NT2/D1 (cell line): Measurements from ENCODE around the gene PDE9A.

ENCODE experiments used
- SUZ12 ChIP-seq: IDR thresholded peaks from 2 replicates; pipeline ENCODE4 v1.6.1; 2011; ENCODE audit not compliant: insufficient read length, insufficient read depth; ENCODE audit errors: extremely low read depth
- YY1 ChIP-seq: IDR thresholded peaks from 2 replicates; pipeline ENCODE4 v1.6.1; 2011; ENCODE audit not compliant: insufficient read length, insufficient read depth
- ZNF274 ChIP-seq: IDR thresholded peaks from 2 replicates; pipeline ENCODE4 v1.6.1; 2011; ENCODE audit warnings: mild to moderate bottlenecking, low read depth, low read length

- TF ChIP-seq ZNF274 (no peak), SUZ12 (no peak), YY1 (no peak)
These were observed 127.2 kb downstream of the PDE9A start for GRCh38 chr21:42780617-42781016.
